HL-60 (cell line): Measurements from ENCODE around the gene MGAT5B.

Experiments used
- POLR2AphosphoS5 ChIP-seq: IDR thresholded peaks from 2 replicates; pipeline ENCODE4 v1.6.1; 2012; ENCODE audit warnings: low read depth
- TF ChIP-seq, protein P1 (sequence below): IDR thresholded peaks from one replicate; pipeline ENCODE4 v1.5.1; 2011; ENCODE audit warnings: low read length, control low read depth, inconsistent platforms; ENCODE audit not compliant: insufficient read depth
- TF ChIP-seq, protein P2 (sequence below): IDR thresholded peaks from 2 replicates; pipeline ENCODE4 v1.6.1; 2012; ENCODE audit warnings: low read depth; ENCODE audit not compliant: insufficient replicate concordance

DNA sequence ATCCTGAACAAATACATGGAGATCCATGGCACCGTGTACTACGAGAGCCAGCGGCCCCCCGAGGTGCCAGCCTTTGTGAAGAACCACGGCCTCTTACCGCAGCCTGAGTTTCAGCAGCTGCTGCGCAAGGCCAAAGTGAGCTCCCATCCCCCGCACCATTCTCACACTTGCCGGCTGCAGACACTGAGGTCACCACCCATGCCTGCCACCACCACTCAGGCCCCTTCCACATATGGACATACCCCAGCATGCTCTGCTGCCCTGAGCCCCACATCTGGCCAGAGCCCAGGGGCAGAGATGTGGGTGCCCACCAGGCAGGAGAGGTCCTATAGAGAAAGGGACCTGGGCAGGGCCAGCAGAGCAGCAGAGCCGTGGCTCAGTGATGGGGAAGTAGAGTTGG lies 69.8 kb downstream of the MGAT5B start:
- TF ChIP-seq, protein P1, sequence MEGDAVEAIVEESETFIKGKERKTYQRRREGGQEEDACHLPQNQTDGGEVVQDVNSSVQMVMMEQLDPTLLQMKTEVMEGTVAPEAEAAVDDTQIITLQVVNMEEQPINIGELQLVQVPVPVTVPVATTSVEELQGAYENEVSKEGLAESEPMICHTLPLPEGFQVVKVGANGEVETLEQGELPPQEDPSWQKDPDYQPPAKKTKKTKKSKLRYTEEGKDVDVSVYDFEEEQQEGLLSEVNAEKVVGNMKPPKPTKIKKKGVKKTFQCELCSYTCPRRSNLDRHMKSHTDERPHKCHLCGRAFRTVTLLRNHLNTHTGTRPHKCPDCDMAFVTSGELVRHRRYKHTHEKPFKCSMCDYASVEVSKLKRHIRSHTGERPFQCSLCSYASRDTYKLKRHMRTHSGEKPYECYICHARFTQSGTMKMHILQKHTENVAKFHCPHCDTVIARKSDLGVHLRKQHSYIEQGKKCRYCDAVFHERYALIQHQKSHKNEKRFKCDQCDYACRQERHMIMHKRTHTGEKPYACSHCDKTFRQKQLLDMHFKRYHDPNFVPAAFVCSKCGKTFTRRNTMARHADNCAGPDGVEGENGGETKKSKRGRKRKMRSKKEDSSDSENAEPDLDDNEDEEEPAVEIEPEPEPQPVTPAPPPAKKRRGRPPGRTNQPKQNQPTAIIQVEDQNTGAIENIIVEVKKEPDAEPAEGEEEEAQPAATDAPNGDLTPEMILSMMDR = no peak
- TF ChIP-seq, protein P2, sequence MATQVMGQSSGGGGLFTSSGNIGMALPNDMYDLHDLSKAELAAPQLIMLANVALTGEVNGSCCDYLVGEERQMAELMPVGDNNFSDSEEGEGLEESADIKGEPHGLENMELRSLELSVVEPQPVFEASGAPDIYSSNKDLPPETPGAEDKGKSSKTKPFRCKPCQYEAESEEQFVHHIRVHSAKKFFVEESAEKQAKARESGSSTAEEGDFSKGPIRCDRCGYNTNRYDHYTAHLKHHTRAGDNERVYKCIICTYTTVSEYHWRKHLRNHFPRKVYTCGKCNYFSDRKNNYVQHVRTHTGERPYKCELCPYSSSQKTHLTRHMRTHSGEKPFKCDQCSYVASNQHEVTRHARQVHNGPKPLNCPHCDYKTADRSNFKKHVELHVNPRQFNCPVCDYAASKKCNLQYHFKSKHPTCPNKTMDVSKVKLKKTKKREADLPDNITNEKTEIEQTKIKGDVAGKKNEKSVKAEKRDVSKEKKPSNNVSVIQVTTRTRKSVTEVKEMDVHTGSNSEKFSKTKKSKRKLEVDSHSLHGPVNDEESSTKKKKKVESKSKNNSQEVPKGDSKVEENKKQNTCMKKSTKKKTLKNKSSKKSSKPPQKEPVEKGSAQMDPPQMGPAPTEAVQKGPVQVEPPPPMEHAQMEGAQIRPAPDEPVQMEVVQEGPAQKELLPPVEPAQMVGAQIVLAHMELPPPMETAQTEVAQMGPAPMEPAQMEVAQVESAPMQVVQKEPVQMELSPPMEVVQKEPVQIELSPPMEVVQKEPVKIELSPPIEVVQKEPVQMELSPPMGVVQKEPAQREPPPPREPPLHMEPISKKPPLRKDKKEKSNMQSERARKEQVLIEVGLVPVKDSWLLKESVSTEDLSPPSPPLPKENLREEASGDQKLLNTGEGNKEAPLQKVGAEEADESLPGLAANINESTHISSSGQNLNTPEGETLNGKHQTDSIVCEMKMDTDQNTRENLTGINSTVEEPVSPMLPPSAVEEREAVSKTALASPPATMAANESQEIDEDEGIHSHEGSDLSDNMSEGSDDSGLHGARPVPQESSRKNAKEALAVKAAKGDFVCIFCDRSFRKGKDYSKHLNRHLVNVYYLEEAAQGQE = no peak
- no peak for TF ChIP-seq POLR2AphosphoS5
